Effector memory CD4-positive, alpha-beta T cell (primary cell): ENCODE measurements around the gene WASF3.

ENCODE experiments used
- DNase-seq, 3 donors: peaks; one replicate each; pipeline ENCODE4 v3.0.0-alpha.2; 2020
- H3K27ac ChIP-seq: 2 replicates; pipeline ENCODE4 v1.7.0; 2013; ENCODE audit warnings: mild to moderate bottlenecking, low read length, moderate library complexity; ENCODE audit not compliant: insufficient read depth, poor library complexity, severe bottlenecking
- H3K27me3 ChIP-seq: replicated peaks from 2 replicates; pipeline ENCODE4 v1.7.0; 2013; ENCODE audit warnings: mild to moderate bottlenecking, low read length; ENCODE audit not compliant: insufficient read depth, control insufficient read depth, poor library complexity, severe bottlenecking
- H3K36me3 ChIP-seq: 2 replicates; pipeline ENCODE4 v1.7.0; 2013; ENCODE audit warnings: mild to moderate bottlenecking, low read length, moderate library complexity; ENCODE audit not compliant: control insufficient read depth, insufficient read depth
- H3K4me1 ChIP-seq: 2 replicates; pipeline ENCODE4 v1.7.0; 2013; ENCODE audit warnings: low read length, mild to moderate bottlenecking; ENCODE audit not compliant: control insufficient read depth, insufficient read depth, poor library complexity, severe bottlenecking
- H3K4me3 ChIP-seq: 2 replicates; pipeline ENCODE4 v1.7.0; 2013; ENCODE audit warnings: low read length, low read depth, mild to moderate bottlenecking; ENCODE audit not compliant: insufficient read depth, poor library complexity, severe bottlenecking
- H3K9me3 ChIP-seq: 2 replicates; pipeline ENCODE4 v1.7.0; 2013; ENCODE audit warnings: mild to moderate bottlenecking, low read length, moderate library complexity; ENCODE audit not compliant: control insufficient read depth

WASF3 gene

DNA sequence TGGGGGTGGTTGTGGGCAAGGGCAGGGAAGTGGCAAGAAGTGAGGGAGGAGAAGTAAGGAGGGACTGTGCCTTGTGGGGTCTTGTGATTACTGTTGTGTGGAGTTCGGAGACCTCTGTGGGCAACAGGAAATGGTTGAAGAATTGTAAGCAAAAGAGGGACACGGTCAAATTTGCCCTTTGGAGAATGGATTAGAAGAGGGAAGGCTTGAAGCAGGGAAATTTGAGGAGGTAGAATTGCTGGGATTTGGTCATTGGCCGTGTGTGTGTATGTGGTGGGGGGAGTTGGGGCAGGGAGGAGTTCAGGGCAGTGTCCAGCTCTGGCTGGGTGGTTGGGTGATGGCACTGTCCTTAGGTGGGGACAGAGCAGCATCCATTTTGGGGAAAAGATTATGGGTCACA, 3.6 kb downstream of the WASF3 start:
- H3K4me3 ChIP-seq = no peak overlapping the region
- no peaks in the 10 kb centered on the region for H3K27me3 ChIP-seq
- DNase-seq = no peak
- no peak overlapping the region for H3K27ac ChIP-seq
- peaks cover 7% of the 10 kb centered on the region for H3K4me1 ChIP-seq
- H3K36me3 ChIP-seq = no peaks in the 10 kb centered on the region
- H3K9me3 ChIP-seq = no peaks in the 10 kb centered on the region

GRCh38 chr13:26561651-26562511, 4.4 kb downstream of the WASF3 start:
- Histone ChIP-seq H3K27ac (no peak overlapping the region), H3K36me3 (no peaks in the 10 kb centered on the region), H3K4me1 (peaks cover 7% of the 10 kb centered on the region), H3K27me3 (no peaks in the 10 kb centered on the region), H3K9me3 (no peaks in the 10 kb centered on the region), H3K4me3 (no peak overlapping the region)
- no peak for DNase-seq

GRCh38 chr13:26562512-26562890, 5.0 kb downstream of the WASF3 start:
- DNase-seq = no peak
- no peak overlapping the region for H3K27ac ChIP-seq

GRCh38 chr13:26563713-26564112, 6.2 kb downstream of the WASF3 start:
- DNase-seq = no peak
- H3K36me3 ChIP-seq = no peaks in the 10 kb centered on the region
- no peaks in the 10 kb centered on the region for H3K9me3 ChIP-seq
- no peaks in the 10 kb centered on the region for H3K4me1 ChIP-seq
- H3K4me3 ChIP-seq = no peak overlapping the region
- H3K27me3 ChIP-seq = no peaks in the 10 kb centered on the region
- no peak overlapping the region for H3K27ac ChIP-seq

More at GRCh38 chr13:26562512-26562890, 5.0 kb downstream of the WASF3 start:
- no peaks in the 10 kb centered on the region for H3K9me3 ChIP-seq
- H3K27me3 ChIP-seq = no peaks in the 10 kb centered on the region
- H3K36me3 ChIP-seq = no peaks in the 10 kb centered on the region
- no peak overlapping the region for H3K4me3 ChIP-seq
- H3K4me1 ChIP-seq = peaks cover 7% of the 10 kb centered on the region

DNA sequence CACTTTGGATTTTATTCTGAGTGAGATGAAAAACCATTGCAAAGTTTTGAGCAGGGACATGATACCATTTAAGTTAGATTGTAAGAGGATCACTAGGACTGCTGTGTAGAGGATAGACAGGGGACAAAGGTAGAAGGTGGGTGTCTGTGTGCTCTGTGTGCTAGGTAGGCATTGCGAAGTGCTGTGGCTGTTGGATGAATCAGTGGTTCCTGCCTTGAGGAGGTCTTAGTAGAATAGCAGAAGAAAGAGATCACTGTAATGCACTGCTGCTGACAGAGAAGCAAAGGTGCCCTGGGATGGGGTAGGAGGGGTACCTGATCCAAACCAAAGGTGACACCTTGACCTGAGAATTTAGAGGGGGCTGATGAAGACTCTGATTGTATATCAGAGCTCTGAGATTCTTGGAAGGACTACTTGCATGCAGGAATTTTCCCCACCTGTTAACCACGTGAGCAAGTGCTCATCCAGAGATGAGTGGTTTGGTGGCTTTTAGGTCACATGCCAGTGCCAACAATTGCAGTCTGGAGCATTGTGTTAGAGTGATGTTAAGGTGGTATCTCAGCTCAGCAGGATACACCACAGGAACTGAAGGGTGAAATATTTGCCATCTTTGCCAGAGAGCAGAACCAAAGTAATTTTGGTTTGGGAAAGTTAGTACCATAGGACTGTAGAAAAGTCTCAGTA, 10.8 kb downstream of the WASF3 start:
- no peak overlapping the region for H3K4me3 ChIP-seq
- H3K27me3 ChIP-seq = peaks cover 2% of the 10 kb centered on the region
- no peaks in the 10 kb centered on the region for H3K4me1 ChIP-seq
- H3K27ac ChIP-seq = no peak overlapping the region
- no peaks in the 10 kb centered on the region for H3K9me3 ChIP-seq
- no peaks in the 10 kb centered on the region for H3K36me3 ChIP-seq
- no peak for DNase-seq

DNA sequence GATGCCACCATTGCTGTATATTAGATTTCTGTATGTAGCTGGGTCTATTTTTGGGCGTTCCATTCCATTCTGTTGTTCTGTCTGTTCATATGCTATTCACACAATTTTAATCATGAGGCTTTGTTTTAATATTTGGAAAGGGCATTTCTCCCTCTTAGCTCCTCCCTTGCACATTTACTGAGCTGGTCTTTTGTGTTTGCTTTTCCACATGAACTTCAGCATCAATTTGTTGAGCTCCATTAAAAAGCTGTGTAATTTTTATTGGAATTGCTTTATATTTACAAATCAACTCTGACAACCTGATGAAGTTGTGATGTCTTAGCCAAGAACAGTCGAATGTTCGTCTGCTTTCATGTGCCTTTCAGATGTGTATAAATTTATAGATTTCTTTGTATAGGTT, 14.0 kb downstream of the WASF3 start:
- no peak for DNase-seq
- Histone ChIP-seq H3K27me3 (peaks cover 2% of the 10 kb centered on the region), H3K27ac (no peak overlapping the region), H3K9me3 (no peaks in the 10 kb centered on the region), H3K4me3 (no peak overlapping the region), H3K36me3 (no peaks in the 10 kb centered on the region), H3K4me1 (no peaks in the 10 kb centered on the region)

GRCh38 chr13:26575244-26575643, 17.8 kb downstream of the WASF3 start:
- peaks cover 2% of the 10 kb centered on the region for H3K27me3 ChIP-seq
- no peak for DNase-seq
- no peaks in the 10 kb centered on the region for H3K4me1 ChIP-seq
- H3K27ac ChIP-seq = no peak overlapping the region
- H3K36me3 ChIP-seq = no peaks in the 10 kb centered on the region
- no peak overlapping the region for H3K4me3 ChIP-seq
- H3K9me3 ChIP-seq = no peaks in the 10 kb centered on the region

- Histone ChIP-seq H3K4me3 (no peak overlapping the region), H3K27me3 (no peaks in the 10 kb centered on the region)
- no peak for DNase-seq
Observed at GRCh38 chr13:26579580-26579979, 22.1 kb downstream of the WASF3 start.

DNA sequence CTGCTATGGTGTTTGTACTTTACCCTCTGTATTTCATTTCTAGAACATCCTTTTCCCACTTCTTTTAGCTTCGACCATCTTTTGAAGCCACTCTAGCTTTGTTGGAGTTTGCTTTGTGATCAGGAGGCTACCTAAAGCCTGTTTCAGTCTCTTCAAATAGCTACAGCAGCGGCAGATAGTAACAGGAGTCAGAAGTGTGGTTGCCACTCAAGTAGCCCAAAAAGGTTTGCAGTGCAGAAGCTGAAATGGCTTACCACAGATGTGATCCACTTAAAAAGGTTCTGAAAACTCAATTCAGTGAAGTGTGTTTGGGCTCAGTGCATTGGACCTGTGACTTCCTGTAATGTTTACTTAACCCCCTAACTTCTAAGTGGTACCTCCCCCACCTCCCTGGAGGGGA, 26.2 kb downstream of the WASF3 start:
- Histone ChIP-seq H3K27ac (no peak overlapping the region), H3K4me3 (no peak overlapping the region), H3K36me3 (no peaks in the 10 kb centered on the region), H3K4me1 (no peaks in the 10 kb centered on the region), H3K9me3 (no peaks in the 10 kb centered on the region), H3K27me3 (no peaks in the 10 kb centered on the region)
- no peak for DNase-seq

More at GRCh38 chr13:26579580-26579979, 22.1 kb downstream of the WASF3 start:
- Histone ChIP-seq H3K27ac (no peak overlapping the region), H3K4me1 (no peaks in the 10 kb centered on the region), H3K36me3 (no peaks in the 10 kb centered on the region), H3K9me3 (no peaks in the 10 kb centered on the region)

GRCh38 chr13:26584713-26585112, 27.2 kb downstream of the WASF3 start:
- H3K9me3 ChIP-seq = no peaks in the 10 kb centered on the region
- no peak overlapping the region for H3K4me3 ChIP-seq
- no peak for DNase-seq
- H3K36me3 ChIP-seq = no peaks in the 10 kb centered on the region
- no peaks in the 10 kb centered on the region for H3K27me3 ChIP-seq
- H3K4me1 ChIP-seq = no peaks in the 10 kb centered on the region
- no peak overlapping the region for H3K27ac ChIP-seq
